HFFc6 (cell line): ENCODE measurements around the gene VGLL4. TPM values are rescaled to one million over a fixed set of nuclear protein-coding genes. Genes with fewer than 3 reads are reported as not detected.

ENCODE experiments used
- DNase-seq: peaks from one replicate; pipeline ENCODE4 v3.0.0-alpha.2; 2018
- H3K27ac Mint-ChIP-seq: 2 replicates; pipeline ENCODE4 v1.8.0; 2020; ENCODE audit warnings: mild to moderate bottlenecking, mixed read lengths
- H3K27me3 Mint-ChIP-seq: 2 replicates; pipeline ENCODE4 v1.8.0; 2021; ENCODE audit warnings: mild to moderate bottlenecking, moderate library complexity, mixed read lengths; ENCODE audit not compliant: insufficient read depth
- H3K36me3 Mint-ChIP-seq: 2 replicates; pipeline ENCODE4 v1.8.0; 2021; ENCODE audit warnings: low read depth, mixed read lengths
- H3K4me1 Mint-ChIP-seq: 2 replicates; pipeline ENCODE4 v1.8.0; 2020; ENCODE audit warnings: low read depth, mixed read lengths
- H3K4me3 Mint-ChIP-seq: 2 replicates; pipeline ENCODE4 v1.8.0; 2020; ENCODE audit warnings: mild to moderate bottlenecking, moderate library complexity, mixed read lengths
- H3K9me3 Mint-ChIP-seq: 2 replicates; pipeline ENCODE4 v1.8.0; 2020; ENCODE audit warnings: mild to moderate bottlenecking, mixed read lengths
- CTCF ChIP-seq: fragments of 200-600 bp; sonication (generic); IDR thresholded peaks from 2 replicates; pipeline ENCODE4 v1.5.0; 2021; ENCODE audit warnings: antibody characterized with exemption, mild to moderate bottlenecking
- total RNA-seq, 6 experiments: library from RNA; stranded (reverse); fragmentation: NEBNext Ultra II Directional; extraction: Animal tissue kit (Norgen Biotek cat#: 25700); gene quantifications; 2 replicates in 1 of 6; 3 replicates in 5 of 6; pipeline ENCODE4 v1.2.3, GENCODE V29; 2021

The VGLL4 gene
- total RNA-seq, 6 experiments from 2014 or later = 31.6 to 42.2 (median 33.8) TPM

GRCh38 chr3:11665331-11665730 lies 21.6 kb upstream of the VGLL4 start:
- Mint-ChIP-seq H3K9me3 (no peaks in the 10 kb centered on the region), H3K36me3 (peaks cover 13% of the 10 kb centered on the region), H3K27me3 (no peaks in the 10 kb centered on the region; the same call in 1 of the 2 replicates), H3K4me1 (peaks cover 43% of the 10 kb centered on the region), H3K27ac (no peak overlapping the region), H3K4me3 (no peak overlapping the region)
- no peak for TF ChIP-seq CTCF
- DNase-seq = no peak

GRCh38 chr3:11662392-11662990 lies 18.8 kb upstream of the VGLL4 start:
- Mint-ChIP-seq H3K36me3 (peaks cover 13% of the 10 kb centered on the region), H3K4me1 (peaks cover 22% of the 10 kb centered on the region), H3K9me3 (no peaks in the 10 kb centered on the region), H3K27ac (no peak overlapping the region; the same call in 1 of the 2 replicates), H3K4me3 (no peak overlapping the region), H3K27me3 (no peaks in the 10 kb centered on the region; the same call in 1 of the 2 replicates)
- peak; percentile 29 for DNase-seq
- TF ChIP-seq CTCF = peak; percentile 75

- H3K36me3 Mint-ChIP-seq = peaks cover 13% of the 10 kb centered on the region
- peak; percentile 35 for DNase-seq
- TF ChIP-seq CTCF = no peak
- H3K4me1 Mint-ChIP-seq = peaks cover 16% of the 10 kb centered on the region
- H3K27me3 Mint-ChIP-seq = no peaks in the 10 kb centered on the region; the same call in 1 of the 2 replicates
- H3K27ac Mint-ChIP-seq = no peak overlapping the region
- no peak overlapping the region for H3K4me3 Mint-ChIP-seq
- H3K9me3 Mint-ChIP-seq = no peaks in the 10 kb centered on the region
These were observed 18.1 kb upstream of the VGLL4 start for GRCh38 chr3:11661827-11662226.

GRCh38 chr3:11661052-11661656 lies 17.4 kb upstream of the VGLL4 start:
- Mint-ChIP-seq H3K27me3 (peaks cover 4% of the 10 kb centered on the region), H3K4me3 (no peak overlapping the region), H3K27ac (no peak overlapping the region; the same call in 1 of the 2 replicates), H3K36me3 (peaks cover 13% of the 10 kb centered on the region), H3K4me1 (peaks cover 16% of the 10 kb centered on the region), H3K9me3 (no peaks in the 10 kb centered on the region)
- DNase-seq = no peak
- TF ChIP-seq CTCF = no peak

GRCh38 chr3:11660242-11660641 lies 16.5 kb upstream of the VGLL4 start:
- peaks cover 13% of the 10 kb centered on the region for H3K36me3 Mint-ChIP-seq
- H3K9me3 Mint-ChIP-seq = no peaks in the 10 kb centered on the region
- no peak for TF ChIP-seq CTCF
- H3K27ac Mint-ChIP-seq = no peak overlapping the region
- no peak for DNase-seq
- H3K4me1 Mint-ChIP-seq = peaks cover 16% of the 10 kb centered on the region
- peaks cover 4% of the 10 kb centered on the region for H3K27me3 Mint-ChIP-seq
- no peak overlapping the region for H3K4me3 Mint-ChIP-seq
